GM19468 (cell line): ENCODE data around the gene IFI27L2.
A peak's percentile ranks its signal among the peaks of the same experiment; 100 is the strongest.

Source experiments
- ATAC-seq: cut with Tn5 transposase; IDR thresholded peaks from one replicate; pipeline ENCODE4 v1.9.1; 2021; ENCODE audit warnings: mild to moderate bottlenecking, moderate library complexity, moderate number of reproducible peaks; ENCODE audit not compliant: unreplicated experiment; ENCODE audit errors: extremely low read depth

IFI27L2 gene

DNA sequence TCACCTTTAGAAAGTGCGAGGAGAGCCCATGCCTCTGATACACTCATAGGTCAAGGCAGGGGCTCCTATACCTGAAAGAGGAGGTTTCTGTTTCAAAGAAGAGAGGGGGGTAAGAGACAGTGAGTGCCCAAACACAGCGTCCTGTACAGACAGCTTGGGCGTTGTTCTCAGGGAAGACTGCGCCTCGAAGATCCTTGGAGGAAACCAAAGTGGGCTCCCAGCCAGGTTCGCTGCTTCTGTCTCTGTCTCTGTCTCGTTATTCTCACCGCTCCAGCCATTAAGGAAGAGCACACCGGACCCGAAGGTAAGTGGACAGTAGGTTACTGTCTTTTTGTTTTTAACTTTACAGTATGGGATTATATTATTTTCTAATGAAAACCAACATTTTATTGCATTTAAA lies 24.7 kb downstream of the IFI27L2 start:
- ATAC-seq: no peak

- no peak for ATAC-seq
Observed at GRCh38 chr14:94103554-94104150, 25.8 kb downstream of the IFI27L2 start.

DNA sequence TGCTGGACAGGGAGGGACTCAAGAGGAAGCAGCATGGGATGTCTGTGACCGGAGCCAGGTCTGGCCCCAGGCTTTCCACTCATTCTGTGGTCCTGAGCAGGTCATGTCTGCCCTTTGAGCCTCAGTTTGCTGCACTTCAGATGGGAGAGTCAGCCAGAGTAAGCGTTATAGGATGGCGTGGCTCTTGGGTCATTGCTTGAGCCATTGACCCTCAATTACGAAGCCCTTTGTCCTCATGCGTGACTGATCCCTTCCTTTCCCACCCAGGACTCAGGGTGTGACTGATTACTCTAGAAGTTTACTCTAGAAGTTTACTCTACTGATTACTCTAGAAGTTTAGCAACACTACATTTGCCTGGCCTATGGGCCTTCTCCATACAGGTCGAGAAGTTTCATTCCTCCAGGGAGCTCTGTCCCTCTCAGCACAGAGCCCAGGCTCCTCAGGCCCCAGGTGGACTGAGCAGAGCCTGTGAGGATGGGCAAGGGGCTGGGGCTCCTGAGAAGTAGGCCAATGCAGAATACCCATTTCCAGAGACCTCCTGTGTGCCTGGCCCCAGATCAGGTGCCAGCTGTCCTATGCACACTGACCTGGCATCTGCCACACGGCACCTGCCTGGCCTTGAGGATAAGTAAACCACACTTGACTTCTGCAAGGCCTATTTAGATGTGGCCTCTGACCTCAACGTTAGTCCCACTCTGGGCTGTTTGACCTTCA lies 26.5 kb downstream of the IFI27L2 start:
- no peak for ATAC-seq

DNA sequence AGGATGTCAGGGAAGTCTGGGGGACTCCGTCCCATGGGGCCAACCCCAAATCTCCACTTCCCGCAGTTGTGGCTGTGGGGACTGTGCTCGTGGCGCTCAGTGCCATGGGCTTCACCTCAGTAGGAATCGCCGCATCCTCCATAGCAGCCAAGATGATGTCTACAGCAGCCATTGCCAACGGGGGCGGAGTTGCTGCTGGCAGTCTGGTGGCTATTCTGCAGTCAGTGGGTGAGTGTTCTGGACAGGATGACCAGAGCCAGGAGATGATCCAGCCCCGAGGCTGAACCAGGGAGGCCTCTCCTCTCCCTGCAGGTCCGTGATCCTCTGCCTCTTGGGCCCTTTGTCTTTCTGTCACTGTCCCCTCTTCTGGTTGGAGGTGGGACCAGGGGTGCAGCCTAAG lies 27.7 kb downstream of the IFI27L2 start:
- ATAC-seq: no peak

DNA sequence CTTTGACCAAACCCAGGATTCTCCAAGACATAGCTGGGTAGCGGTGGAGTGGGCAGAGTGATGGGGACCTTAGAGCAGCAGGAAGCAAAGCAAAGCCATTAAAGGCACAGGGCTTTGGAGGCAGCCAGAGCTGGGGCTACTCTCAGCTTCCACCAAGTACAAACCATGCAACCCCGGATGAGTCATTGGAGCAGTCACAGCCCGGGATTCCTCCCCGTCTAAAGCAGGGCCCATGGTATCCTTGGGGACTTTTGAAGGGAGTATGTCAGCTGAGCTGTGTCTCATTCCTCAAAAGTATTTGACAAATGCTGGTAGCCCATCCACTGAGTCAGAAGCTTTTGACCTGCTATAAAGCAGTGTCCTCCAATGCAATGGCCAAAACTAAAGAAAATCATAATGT lies 28.6 kb downstream of the IFI27L2 start:
- ATAC-seq: no peak

DNA sequence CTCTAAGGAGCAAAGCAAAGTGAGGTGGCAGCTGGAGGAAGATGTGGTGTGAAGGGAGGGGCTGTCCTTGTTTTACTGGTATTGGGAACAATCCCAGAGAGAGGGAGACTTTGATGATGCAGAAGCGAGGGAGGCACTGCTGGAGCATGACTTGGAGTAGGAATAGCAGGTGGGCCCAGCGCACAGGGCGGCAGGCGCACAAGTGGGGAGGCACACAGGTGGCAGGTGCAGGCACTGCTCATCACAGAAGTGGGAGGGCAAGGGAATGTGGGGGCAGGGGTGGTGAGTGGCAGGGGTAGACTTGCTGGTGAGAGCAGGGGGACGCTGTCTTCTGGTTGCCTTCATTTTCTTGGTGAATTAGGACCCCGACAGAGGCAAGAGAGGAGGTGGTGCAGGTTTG lies 30.4 kb downstream of the IFI27L2 start:
- ATAC-seq: no peak

GRCh38 chr14:94098326-94098992 lies 30.9 kb downstream of the IFI27L2 start:
- ATAC-seq: no peak

DNA sequence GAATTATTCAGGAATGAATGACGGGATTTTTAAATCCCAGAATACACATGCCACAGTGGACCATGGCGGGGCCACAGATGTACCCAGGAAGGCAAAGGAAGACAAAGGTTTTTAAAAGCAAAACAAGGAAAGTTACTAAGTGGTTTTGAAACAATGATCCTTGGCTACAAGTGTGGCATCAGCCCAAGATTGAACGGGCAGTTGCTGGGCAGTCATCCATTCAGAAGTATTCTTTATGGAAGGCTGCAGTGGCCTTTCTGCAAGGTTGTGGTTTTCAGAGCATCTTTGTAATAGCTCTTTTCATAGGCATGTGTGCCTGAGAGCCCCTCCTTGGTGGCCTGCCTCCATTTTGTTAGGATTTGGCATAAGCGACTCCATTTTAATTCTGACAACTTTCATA lies 32.3 kb downstream of the IFI27L2 start:
- ATAC-seq: no peak

GRCh38 chr14:94093418-94093817 lies 36.0 kb downstream of the IFI27L2 start:
- no peak for ATAC-seq

- ATAC-seq: no peak
Observed at GRCh38 chr14:94089479-94089878, 39.9 kb downstream of the IFI27L2 start.

DNA sequence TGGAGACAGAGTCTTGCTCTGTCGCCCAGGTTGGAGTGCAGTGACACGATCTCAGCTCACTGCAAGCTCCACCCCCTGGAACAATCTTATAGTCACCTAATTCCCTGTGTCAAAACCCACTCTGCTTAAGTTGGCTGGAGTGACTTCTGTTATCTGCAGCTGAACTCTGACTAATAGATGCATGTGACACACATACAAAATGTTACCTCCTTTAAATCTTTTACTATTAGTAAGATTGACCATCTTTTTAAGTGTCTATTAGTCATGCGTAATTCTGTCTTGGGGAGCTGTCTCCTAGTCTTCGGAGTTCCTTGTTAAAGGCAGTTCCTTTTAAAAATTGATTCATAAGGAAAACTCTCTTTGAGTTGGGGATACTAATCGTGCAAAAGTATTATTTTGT lies 40.9 kb downstream of the IFI27L2 start:
- no peak for ATAC-seq

DNA sequence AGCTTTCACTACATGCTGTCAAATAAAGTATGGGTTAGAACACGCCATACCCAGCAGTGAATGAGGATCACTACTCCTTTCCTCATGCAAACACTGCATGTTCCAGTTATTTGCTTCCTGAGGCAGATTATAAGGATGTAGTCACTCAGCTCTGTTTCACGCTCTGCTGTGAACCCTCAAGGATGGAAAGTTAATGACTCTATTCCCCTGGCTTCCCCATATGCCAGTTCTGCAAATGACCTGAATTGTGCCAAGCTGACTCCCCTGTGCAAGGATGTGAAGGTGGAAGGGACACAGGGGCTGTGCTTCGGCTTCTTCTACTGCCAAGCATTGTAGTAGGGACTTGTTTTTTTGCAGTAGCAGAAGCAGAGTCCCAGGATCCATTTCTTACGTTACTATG lies 41.5 kb downstream of the IFI27L2 start:
- ATAC-seq: no peak

- ATAC-seq: no peak
Observed at GRCh38 chr14:94081386-94081820, 48.0 kb downstream of the IFI27L2 start.

GRCh38 chr14:94080621-94081385 lies 48.6 kb downstream of the IFI27L2 start, which contains the start of the genes DDX24 and IFI27L1:
Gene DDX24 (minus strand): TSS chr14:94081202. CDS start chr14:94079742, 1,460 bp downstream.
Gene IFI27L1 (plus strand): TSS chr14:94081310. CDS start chr14:94096938, 15,628 bp downstream.
- ATAC-seq: peak; percentile 99

DNA sequence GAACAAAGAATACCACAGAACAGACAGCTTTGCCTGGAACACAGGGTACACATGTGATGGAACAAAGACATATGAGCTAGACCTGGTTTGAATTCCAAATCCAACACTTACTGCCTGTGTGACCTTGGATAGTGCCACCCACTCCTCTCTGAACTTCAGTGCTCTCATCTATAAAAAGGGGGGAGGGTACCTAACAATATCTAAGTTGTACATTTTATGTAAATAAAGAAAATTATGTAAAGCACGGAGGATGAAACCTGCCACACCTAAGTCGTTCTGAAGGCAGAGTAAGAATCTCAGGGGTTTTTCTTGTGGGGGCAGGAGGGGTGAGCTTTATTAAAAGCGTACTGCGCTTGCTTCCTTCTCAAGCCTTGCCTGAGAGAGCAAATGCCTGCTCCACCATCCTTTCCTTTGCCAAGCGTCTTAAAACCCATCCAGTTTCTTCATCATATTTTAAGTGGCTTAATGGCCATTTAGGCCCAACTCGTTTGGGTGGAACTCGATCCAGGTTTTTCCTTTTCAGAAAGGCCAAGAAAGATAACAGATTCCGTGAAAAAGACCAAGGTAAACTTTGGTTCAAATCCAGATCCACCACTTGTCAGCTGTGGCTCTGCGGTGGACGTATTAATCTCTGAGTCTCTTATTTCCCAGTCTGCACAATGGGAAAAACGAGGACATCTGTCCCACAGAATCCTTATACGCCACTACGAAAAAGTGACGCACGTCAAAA lies 49.3 kb downstream of the IFI27L2 start:
- ATAC-seq: no peak

- ATAC-seq: no peak
Observed at GRCh38 chr14:94077823-94078222, 51.6 kb downstream of the IFI27L2 start.
